GM10248 (cell line): ENCODE measurements around the gene TPRN.

Experiments
- CTCF ChIA-PET: fragments of 300-600 bp; sonication (Branson Sonifier 250); formaldehyde crosslinking; extraction: SDS; loops from one replicate; lab custom pipeline; 2021; ENCODE audit warnings: antibody characterized with exemption; lab: Yijun Ruan, JAX
- POLR2A ChIA-PET: fragments of 350-650 bp; sonication (Branson Sonifier 250); formaldehyde crosslinking; extraction: SDS; loops from one replicate; lab custom pipeline; 2020; ENCODE audit warnings: antibody characterized with exemption; lab: Yijun Ruan, JAX
- DNase-seq: peaks from one replicate; pipeline ENCODE4 v3.0.0; 2012; ENCODE audit errors: extremely low spot score
- TF ChIP-seq, protein P1 (sequence below): IDR thresholded peaks from 2 replicates; pipeline ENCODE4 v1.5.1; 2012; ENCODE audit warnings: mild to moderate bottlenecking, low read depth; ENCODE audit errors: extremely low read depth, missing control alignments, control extremely low read depth

The TPRN gene

DNA sequence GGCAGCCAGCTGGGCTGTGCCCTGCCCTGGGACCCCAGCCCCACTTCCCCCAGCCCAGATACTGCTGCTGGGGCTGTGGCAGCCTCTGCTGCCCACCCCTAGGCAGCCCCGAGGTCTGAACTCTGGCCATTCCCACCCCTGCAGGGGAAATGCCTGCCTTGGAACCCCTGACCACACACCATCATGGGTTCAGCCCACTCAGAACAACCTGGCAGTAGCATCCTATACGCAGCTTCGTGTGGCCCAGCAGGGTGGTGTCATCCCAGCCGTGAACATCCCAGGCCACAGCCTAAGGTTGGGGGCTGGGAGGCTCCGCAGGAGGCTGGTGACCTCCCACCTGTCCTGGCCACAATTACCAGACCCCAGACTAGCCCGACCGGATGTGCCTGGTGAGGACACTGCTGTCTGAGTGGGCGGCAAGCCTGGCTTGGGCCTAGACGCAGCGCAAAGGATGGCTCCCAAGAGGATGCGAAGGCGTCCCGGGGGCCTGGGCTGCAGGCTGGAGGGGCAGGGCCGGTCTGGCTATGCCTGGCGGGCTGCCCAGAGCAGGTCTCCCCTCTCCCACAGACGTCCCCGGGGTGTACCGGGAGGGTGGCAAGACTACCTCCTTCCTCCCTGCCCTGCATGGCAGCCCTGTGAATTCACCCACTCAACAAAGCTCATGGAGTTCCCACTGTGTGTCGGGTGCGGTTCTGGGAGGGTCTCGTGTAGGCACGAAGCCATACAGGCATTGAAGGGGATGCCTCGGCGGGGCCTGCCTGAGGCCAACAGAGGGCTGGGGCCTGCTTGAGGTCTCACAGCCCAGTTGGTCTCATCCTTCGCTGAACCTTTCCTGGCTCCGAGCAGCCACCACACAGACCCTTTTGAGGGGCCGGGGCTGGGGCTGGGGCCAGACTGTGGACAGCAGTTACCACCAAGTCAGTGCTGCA is 28.7 kb upstream of the TPRN start:
- TF ChIP-seq, protein P1, sequence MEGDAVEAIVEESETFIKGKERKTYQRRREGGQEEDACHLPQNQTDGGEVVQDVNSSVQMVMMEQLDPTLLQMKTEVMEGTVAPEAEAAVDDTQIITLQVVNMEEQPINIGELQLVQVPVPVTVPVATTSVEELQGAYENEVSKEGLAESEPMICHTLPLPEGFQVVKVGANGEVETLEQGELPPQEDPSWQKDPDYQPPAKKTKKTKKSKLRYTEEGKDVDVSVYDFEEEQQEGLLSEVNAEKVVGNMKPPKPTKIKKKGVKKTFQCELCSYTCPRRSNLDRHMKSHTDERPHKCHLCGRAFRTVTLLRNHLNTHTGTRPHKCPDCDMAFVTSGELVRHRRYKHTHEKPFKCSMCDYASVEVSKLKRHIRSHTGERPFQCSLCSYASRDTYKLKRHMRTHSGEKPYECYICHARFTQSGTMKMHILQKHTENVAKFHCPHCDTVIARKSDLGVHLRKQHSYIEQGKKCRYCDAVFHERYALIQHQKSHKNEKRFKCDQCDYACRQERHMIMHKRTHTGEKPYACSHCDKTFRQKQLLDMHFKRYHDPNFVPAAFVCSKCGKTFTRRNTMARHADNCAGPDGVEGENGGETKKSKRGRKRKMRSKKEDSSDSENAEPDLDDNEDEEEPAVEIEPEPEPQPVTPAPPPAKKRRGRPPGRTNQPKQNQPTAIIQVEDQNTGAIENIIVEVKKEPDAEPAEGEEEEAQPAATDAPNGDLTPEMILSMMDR = no peak
- CTCF ChIA-PET = interaction anchor here (0.9 to 3.6 kb wide), 5 partner anchors 12 to 194 kb away, joined by 3 to 18 read pairs (median 5); partner anchors contain the start of genes SSNA1 and TUBB4B
- DNase-seq = no peak
- POLR2A ChIA-PET = interaction anchor here (0.7 to 1.3 kb wide), 2 partner anchors 11 to 14 kb away, joined by 3 to 9 read pairs; partner anchors contain the start of gene TUBB4B

DNA sequence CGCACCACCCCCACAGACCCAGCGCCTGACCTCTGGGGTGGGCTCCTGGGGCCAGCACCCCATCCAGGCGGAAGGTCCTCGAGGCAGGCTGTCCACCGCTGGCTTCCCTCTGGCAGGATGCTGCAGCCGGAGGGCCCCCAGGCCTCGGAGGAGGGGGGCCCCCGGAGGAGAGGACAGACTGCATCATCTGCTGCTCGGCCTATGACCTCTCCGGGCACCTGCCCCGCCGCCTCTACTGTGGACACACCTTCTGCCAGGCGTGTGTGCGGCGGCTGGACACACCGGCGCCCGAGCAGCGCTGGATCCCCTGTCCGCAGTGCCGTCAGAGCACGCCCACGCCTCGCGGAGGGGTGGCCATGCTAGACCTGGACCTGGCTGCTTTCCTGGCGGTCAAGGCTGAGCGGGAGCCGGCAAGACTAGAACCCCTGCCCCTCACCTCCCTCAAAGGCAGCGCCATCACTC is 28.0 kb upstream of the TPRN start:
- TF ChIP-seq, protein P1 = no peak
- ChIA-PET CTCF (interaction anchor here (1.4 to 6.9 kb wide), 14 partner anchors 9 to 193 kb away, joined by 3 to 92 read pairs (median 8); partner anchors contain the start of genes MAN1B1, SSNA1 and TUBB4B), POLR2A (no interaction called here)
- no peak for DNase-seq

GRCh38 chr9:137227853-137228505 is 27.4 kb upstream of the TPRN start:
- TF ChIP-seq, protein P1 = no peak
- ChIA-PET POLR2A (interaction anchor here (0.5 to 1.2 kb wide), 2 partner anchors 13 to 100 kb away, joined by 3 to 7 read pairs; partner anchors contain the start of gene TUBB4B), CTCF (interaction anchor here (0.7 to 6.9 kb wide), 26 partner anchors 9 to 437 kb away, joined by 3 to 92 read pairs (median 6); partner anchors contain the start of genes MAN1B1, SAPCD2, SSNA1 and TMEM141)
- no peak for DNase-seq

DNA sequence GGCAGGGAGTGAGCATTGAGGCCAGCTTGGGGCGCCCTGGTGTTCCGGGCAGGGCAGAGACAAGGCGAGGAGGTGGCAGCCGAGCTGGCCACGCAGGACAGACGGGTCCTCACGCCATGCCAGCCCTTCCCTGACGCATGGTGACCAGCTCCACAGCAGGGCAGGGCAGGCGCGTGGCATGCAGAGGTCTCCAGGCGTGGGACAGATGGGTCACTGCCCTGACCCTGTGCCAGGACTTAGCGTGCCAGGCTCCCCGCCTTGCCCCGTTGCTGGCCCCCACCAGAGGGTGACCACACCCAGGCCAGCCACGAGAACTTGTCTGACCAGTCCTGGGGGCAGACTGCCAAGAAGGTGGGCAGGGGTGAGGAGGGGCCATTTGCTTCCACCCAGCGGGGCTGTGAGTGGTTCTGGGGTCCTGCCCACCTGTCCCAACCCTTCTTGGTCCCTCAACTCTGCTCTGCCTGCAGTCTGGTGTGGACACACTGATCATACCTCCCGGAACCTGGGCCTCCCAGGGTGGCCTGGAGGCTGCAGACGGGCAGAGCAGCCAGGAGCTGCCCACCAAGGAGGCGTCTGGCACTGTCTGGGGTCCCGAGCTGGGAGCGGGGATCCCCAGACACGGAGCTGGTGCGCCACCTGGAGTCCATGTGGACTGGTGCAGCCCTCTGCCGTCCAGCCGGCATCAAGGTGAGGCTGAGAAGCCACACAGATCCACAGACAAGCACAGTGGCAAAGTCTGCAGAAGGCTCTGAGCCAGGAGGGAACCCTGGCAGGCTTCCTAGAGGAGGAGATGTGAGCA is 26.7 kb upstream of the TPRN start, which contains the start of gene RNF224:
Gene RNF224 (plus strand): TSS at position 449 of the 799 bp plus-strand sequence. CDS start 834 bp downstream, outside the sequence.
- ChIA-PET CTCF (interaction anchor here (0.7 to 6.9 kb wide), 35 partner anchors 9 to 436 kb away, joined by 3 to 92 read pairs (median 5); partner anchors contain the start of genes DPP7, MAN1B1, SAPCD2 and SSNA1), POLR2A (interaction anchor here (0.5 to 1.2 kb wide), 4 partner anchors 13 to 100 kb away, joined by 3 to 7 read pairs (median 3); partner anchors contain the start of gene TUBB4B)
- TF ChIP-seq, protein P1 = peak; percentile 99
- peak; percentile 83 for DNase-seq

- TF ChIP-seq, protein P1 = no peak
These were observed 26.0 kb upstream of the TPRN start for GRCh38 chr9:137226338-137227053.

More at GRCh38 chr9:137226338-137227053, 26.0 kb upstream of the TPRN start:
- POLR2A ChIA-PET = interaction anchor here (0.6 kb wide), 1 partner anchor 75 kb away, joined by 3 read pairs; no protein-coding TSS in a partner anchor
- CTCF ChIA-PET = interaction anchor here (1.0 to 6.9 kb wide), 24 partner anchors 8 to 191 kb away, joined by 3 to 92 read pairs (median 7); partner anchors contain the start of genes ANAPC2, DPP7, SSNA1 and TPRN
- no peak for DNase-seq
